ENCODE measurements around the gene MGAM2. TPM values are rescaled to one million over a fixed set of nuclear protein-coding genes. Genes with fewer than 3 reads are reported as not detected.

Gene MGAM2
- total RNA-seq, 6 experiments from 2014 or later, result not detected

- Mint-ChIP-seq H3K27me3 (ENCODE audit: insufficient read depth) (no peaks in the 10 kb centered on the region), H3K4me3 (no peak overlapping the region), H3K27ac (no peak overlapping the region), H3K4me1 (ENCODE audit: low read depth) (no peaks in the 10 kb centered on the region), H3K36me3 (ENCODE audit: low read depth) (no peaks in the 10 kb centered on the region), H3K9me3 (peaks cover 6% of the 10 kb centered on the region)
- DNase-seq, result no peak
- TF ChIP-seq CTCF (IDR thresholded peaks at IDR 0.05), result no peak
Observed at GRCh38 chr7:142133731-142134148, 22.2 kb downstream of the MGAM2 start.

- Mint-ChIP-seq H3K9me3 (peaks cover 11% of the 10 kb centered on the region), H3K4me1 (ENCODE audit: low read depth) (no peaks in the 10 kb centered on the region), H3K27ac (no peak overlapping the region), H3K4me3 (no peak overlapping the region), H3K27me3 (ENCODE audit: insufficient read depth) (no peaks in the 10 kb centered on the region; the same call in 1 of the 2 replicates), H3K36me3 (ENCODE audit: low read depth) (no peaks in the 10 kb centered on the region)
- no peak for TF ChIP-seq CTCF (IDR thresholded peaks at IDR 0.05)
- DNase-seq, result no peak
Observed at GRCh38 chr7:142134909-142135308, 23.4 kb downstream of the MGAM2 start.

- no peak for DNase-seq
- Mint-ChIP-seq H3K4me1 (ENCODE audit: low read depth) (no peaks in the 10 kb centered on the region), H3K27ac (no peak overlapping the region), H3K9me3 (peaks cover 21% of the 10 kb centered on the region), H3K36me3 (ENCODE audit: low read depth) (no peaks in the 10 kb centered on the region), H3K27me3 (ENCODE audit: insufficient read depth) (no peaks in the 10 kb centered on the region; the same call in 1 of the 2 replicates), H3K4me3 (no peak overlapping the region)
- no peak for TF ChIP-seq CTCF (IDR thresholded peaks at IDR 0.05)
Observed at GRCh38 chr7:142138996-142139395, 27.5 kb downstream of the MGAM2 start.

GRCh38 chr7:142139597-142140400, 28.3 kb downstream of the MGAM2 start:
- TF ChIP-seq CTCF (IDR thresholded peaks at IDR 0.05), result no peak
- Mint-ChIP-seq H3K9me3 (peaks cover 22% of the 10 kb centered on the region), H3K4me1 (ENCODE audit: low read depth) (no peaks in the 10 kb centered on the region), H3K27ac (no peak overlapping the region), H3K36me3 (ENCODE audit: low read depth) (no peaks in the 10 kb centered on the region), H3K4me3 (no peak overlapping the region), H3K27me3 (ENCODE audit: insufficient read depth) (no peaks in the 10 kb centered on the region; the same call in 1 of the 2 replicates)
- no peak for DNase-seq

- DNase-seq, result no peak
- no peak for TF ChIP-seq CTCF (IDR thresholded peaks at IDR 0.05)
- Mint-ChIP-seq H3K36me3 (ENCODE audit: low read depth) (no peaks in the 10 kb centered on the region), H3K9me3 (peaks cover 29% of the 10 kb centered on the region), H3K4me3 (no peak overlapping the region), H3K27me3 (ENCODE audit: insufficient read depth) (no peaks in the 10 kb centered on the region; the same call in 1 of the 2 replicates), H3K27ac (no peak overlapping the region), H3K4me1 (ENCODE audit: low read depth) (no peaks in the 10 kb centered on the region)
Observed at GRCh38 chr7:142140401-142140959, 29.0 kb downstream of the MGAM2 start.
